Adipose tissue (tissue), 3 donors: ENCODE results near the gene TLCD4. TPM values are rescaled to one million over a fixed set of nuclear protein-coding genes. Genes with fewer than 3 reads are reported as not detected.
"Not testable (repeated sequence)": the region's sequence is repeated elsewhere in the genome, so short reads cannot be mapped to it uniquely, and the experiment has no call there.

Experiments
- H3K27ac ChIP-seq: one replicate; pipeline ENCODE4 v1.5.1; 2013; ENCODE audit warnings: low read depth, low read length
- WGBS, 3 donors: extraction: QIAGEN DNeasy Blood & Tissue Kit; methylation state at CpG; one replicate each; pipeline ENCODE4 v1.1.7; 2013; 5-methylcytosine and 5-hydroxymethylcytosine counted together
- polyA plus RNA-seq, 3 donors: library from polyadenylated mRNA; stranded (reverse); fragments of 200-250 nt; gene quantifications; one replicate each; pipeline ENCODE4 v1.2.3, GENCODE V29; 2013
- donor health status: healthy with polysubstance abuse.
- donor health status: Bipolar disorder and iron deficiency.
- donor health status: healthy.

TLCD4 gene
- polyA plus RNA-seq, 3 donors, result 1.9 to 2.7 (median 2.1) TPM

GRCh38 chr1:95092891-95093290 is 24.3 kb upstream of the TLCD4 start:
- not testable (repeated sequence) for H3K27ac ChIP-seq

DNA sequence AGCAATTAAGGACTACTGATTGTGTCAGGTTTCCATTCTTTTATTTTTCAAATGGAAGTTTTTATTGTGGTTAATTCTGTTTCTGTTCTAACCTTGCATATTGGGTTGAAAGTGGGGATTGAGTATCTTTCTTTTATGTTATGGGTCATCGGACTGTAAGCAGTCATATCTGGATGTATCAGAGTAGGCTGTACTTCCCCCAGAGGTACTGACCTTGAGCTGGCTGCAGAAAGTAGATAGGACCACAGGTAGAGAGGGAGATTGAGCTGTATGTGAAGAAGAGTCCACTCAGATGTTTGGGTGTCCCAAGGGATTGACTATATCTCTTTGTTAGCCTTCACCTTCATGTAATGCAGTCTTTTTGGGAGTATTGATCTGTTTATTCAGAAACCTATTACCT is 23.9 kb upstream of the TLCD4 start:
- no peak overlapping the region for H3K27ac ChIP-seq
- WGBS, 3 donors, result 40 to 90% (median 78%) methylated on average over 1 of the region's 1 CpG

DNA sequence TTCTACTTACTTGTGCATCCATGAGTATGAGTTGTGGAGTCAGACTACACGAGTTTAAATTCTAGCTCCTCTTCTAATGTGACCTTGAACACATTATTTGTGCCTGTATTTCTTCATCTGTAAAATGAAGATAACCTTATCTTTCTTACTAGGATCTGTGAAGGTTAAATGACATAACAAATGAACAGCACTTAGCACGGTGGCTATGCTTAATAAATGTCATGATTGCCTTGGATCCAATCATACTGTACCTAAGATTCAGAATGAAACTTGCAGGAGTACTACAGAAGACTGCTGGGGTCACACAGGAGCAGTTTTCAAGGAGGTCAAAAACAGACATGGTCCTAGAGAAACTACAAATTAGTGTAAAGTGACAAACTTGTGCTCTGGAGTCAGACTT is 22.2 kb upstream of the TLCD4 start:
- WGBS, 3 donors, result 24 to 62% (median 54%) methylated on average over 2 of the region's 2 CpGs
- no peak overlapping the region for H3K27ac ChIP-seq

DNA sequence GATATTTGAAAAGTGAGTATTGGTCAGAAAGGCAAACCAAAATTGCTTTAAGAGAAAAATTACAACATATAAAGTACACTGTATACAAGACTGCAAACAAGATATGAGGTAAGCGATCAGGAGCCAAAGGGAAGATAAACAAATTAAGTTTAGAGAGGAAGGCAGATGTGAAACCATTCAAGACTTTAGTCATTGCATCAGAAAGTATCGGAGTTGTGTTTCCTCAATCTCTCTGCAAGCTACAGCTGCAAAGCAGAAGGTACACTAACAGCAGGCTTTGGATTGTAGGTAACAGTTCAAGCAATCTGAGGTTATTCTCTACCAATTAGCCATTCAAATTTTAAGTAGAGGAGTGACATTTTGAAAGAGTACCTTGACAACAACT is 21.3 kb upstream of the TLCD4 start:
- H3K27ac ChIP-seq, result no peak overlapping the region
- WGBS, 3 donors, result 43 to 45% (median 44%) methylated on average over 2 of the region's 2 CpGs

- WGBS, 3 donors, result 53 to 86% (median 54%) methylated on average over 6 of the region's 6 CpGs
- H3K27ac ChIP-seq, result no peak overlapping the region
Observed at GRCh38 chr1:95096218-95096841, 20.8 kb upstream of the TLCD4 start.

DNA sequence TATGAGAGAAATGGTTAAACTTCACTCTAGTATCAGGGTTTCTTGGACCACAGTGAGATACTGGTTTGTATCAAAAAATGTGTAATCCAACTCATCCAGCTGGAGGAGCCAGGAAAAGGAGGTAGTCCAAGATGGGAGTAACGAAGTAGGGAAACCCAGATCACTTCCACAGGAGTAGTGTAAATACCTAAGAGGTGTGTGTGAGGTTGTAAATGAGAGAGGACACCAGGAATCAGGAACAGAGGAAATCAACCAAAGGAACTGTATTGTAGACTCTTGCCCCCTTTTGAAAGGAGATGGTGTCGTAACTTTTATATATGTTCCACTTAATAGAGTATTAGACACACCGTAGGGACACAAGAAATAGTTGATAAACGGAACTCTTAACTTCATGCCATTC is 19.7 kb upstream of the TLCD4 start:
- WGBS, 3 donors, result 77 to 89% (median 83%) methylated on average over 4 of the region's 4 CpGs
- H3K27ac ChIP-seq, result no peak overlapping the region

DNA sequence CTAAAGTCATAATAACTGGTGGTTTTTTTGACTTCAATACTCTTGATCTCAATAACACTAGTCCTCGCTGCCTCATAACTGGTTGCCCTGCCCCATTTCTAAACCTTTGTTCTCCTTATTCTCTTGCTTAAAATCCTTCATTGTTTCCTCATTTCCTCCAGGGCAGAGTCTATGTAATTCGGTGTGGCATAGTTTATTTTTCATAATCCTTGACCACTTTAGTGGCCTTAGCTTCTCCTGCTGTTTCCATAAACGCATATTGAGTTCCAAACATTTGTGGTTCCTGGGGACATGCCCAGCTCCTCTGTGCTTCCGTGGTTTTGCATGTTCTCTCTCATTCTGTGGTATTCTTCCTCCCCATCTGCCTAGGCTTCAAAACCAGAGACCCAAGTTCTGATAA is 19.0 kb upstream of the TLCD4 start:
- no peak overlapping the region for H3K27ac ChIP-seq
- 45 to 83% (median 52%) methylated on average over 4 of the region's 4 CpGs for WGBS, 3 donors

DNA sequence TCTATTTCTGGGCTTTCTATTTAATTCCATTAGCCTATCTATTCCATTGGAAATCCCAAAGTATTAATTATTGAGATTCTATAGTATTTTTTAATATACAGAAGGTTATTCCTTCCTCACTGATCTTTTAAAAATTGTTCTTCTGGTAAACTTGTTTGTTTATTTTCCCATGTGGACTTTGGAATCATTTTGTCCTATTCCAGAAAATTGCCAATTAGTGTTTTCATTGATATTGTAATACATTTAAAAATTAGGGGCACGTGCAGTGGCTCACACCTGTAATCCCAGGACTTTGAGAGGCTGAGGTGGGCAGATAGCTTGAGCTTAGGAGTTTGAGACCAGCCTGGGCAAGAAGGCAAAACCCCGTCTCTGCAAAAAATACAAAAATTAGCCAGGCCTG is 8.4 kb upstream of the TLCD4 start:
- no peak overlapping the region for H3K27ac ChIP-seq
- 94 to 98% (median 96%) methylated on average over 2 of the region's 2 CpGs for whole genome bisulfite sequencing, 3 donors

- 89 to 100% (median 97%) methylated on average over 1 of the region's 1 CpG for WGBS, 3 donors
- no peak overlapping the region for H3K27ac ChIP-seq
Observed at GRCh38 chr1:95111014-95111413, 6.1 kb upstream of the TLCD4 start.

DNA sequence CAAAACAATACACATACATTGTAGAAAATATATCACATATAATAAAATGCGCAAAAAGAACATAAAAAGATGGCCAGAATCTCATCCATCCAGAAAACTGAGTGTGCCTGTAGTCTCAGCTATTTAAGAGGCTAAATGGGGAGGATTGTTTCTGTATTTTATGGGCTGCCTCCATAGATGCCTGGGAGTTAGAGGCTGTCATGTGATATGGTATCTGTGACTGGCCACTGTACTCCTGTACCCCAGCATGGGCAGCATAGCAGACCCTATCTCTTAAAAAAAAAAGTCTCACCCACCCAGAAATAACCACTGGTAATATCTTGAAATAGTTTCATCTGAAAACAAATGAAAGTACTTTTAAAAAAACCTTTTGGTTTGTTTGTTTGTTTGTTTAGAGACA is 3.5 kb upstream of the TLCD4 start:
- H3K27ac ChIP-seq, result no peak overlapping the region
- WGBS, 3 donors, result 95 to 97% (median 97%) methylated on average over 1 of the region's 1 CpG

DNA sequence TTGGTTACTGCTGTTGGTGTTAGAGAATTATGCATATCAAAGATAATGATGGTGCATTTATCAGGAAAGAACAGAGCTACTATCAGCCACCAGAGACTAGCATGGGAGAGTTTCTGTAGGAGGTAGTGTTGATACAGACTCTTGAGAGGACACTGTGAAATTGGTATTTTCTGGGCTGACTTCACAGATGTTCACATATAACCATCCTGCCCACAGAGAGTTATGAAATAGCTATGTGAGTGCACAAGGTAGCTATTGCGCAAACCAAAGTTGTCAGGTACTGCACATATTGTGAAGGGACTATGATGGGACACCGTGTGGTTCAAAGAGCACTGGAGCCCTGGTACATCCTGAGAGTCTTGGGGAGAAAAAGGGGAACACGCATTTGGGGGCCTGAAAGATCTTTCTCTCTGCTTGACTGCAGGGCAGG is 1.4 kb upstream of the TLCD4 start:
- 67 to 77% (median 74%) methylated on average over 3 of the region's 3 CpGs for WGBS, 3 donors
- no peak overlapping the region for H3K27ac ChIP-seq

GRCh38 chr1:95116580-95117206 is 462 bp upstream of the TLCD4 start:
- WGBS, 3 donors, result 2 to 4% (median 3%) methylated on average over 17 of the region's 17 CpGs
- H3K27ac ChIP-seq, result no peak overlapping the region

GRCh38 chr1:95118067-95118499 is 928 bp downstream of the TLCD4 start:
- WGBS, 3 donors, result 13 to 27% (median 25%) methylated on average over 10 of the region's 10 CpGs
- no peak overlapping the region for H3K27ac ChIP-seq

GRCh38 chr1:95118710-95119109 is 1.6 kb downstream of the TLCD4 start:
- no peak overlapping the region for H3K27ac ChIP-seq
- WGBS, 3 donors, result 66 to 94% (median 92%) methylated on average over 6 of the region's 6 CpGs

DNA sequence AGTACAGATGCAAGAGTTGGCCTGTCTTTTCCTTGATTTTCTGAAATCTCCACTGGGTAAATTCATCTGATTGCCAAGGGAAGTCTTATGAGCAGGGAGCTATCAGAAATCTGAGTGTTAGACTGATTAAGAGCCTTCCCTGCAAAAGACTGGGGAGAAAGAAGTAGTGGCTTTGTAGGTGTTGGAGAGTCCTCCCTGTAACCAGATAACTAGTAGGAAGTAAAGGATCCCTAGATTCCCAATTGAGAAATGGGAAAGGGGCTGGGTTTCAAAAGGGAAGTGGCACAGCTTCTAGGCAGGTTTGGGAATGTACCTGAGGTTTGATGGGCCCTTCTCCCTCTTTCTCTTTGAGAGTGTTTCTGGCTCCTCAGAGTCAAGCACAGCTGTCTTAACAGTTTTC is 2.1 kb downstream of the TLCD4 start:
- no peak overlapping the region for H3K27ac ChIP-seq

- 65 to 81% (median 78%) methylated on average over 8 of the region's 8 CpGs for WGBS, 3 donors
- no peak overlapping the region for H3K27ac ChIP-seq
Observed at GRCh38 chr1:95122151-95122697, 5.1 kb downstream of the TLCD4 start.

GRCh38 chr1:95124342-95124741 is 7.2 kb downstream of the TLCD4 start:
- H3K27ac ChIP-seq, result no peak overlapping the region
- 91 to 96% (median 96%) methylated on average over 2 of the region's 2 CpGs for WGBS, 3 donors

DNA sequence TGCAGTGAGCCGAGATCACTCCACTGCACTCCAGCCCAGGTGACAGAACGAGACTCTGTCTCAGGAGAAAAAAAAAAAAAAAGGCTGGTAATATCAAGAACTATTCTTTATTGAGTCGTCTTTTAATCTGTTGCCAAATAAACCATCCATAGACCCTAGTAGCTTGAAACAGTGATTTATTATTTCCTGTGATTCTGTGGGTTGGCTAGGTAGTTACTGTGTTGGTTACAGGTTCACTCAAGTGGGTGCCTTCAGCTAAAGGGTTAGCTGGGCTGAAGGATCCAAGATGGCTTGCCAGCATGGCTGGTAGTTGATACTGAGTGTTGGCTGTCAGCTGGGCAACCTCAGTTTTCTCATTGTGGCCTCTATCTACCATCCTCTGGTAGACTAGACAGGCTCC is 9.2 kb downstream of the TLCD4 start:
- WGBS, 3 donors, result 78 to 87% (median 81%) methylated on average over 3 of the region's 3 CpGs
- H3K27ac ChIP-seq, result no peak overlapping the region

- 87 to 94% (median 90%) methylated on average over 4 of the region's 4 CpGs for WGBS, 3 donors
- H3K27ac ChIP-seq, result no peak overlapping the region
Observed at GRCh38 chr1:95126846-95127245, 9.7 kb downstream of the TLCD4 start.

GRCh38 chr1:95127380-95127779 is 10.2 kb downstream of the TLCD4 start:
- H3K27ac ChIP-seq, result no peak overlapping the region
- WGBS, 3 donors, result 87 to 95% (median 94%) methylated on average over 1 of the region's 1 CpG
